Glomerular endothelial cell (primary cell): ENCODE results near the gene SLC26A8. TPM values are rescaled to one million over a fixed set of nuclear protein-coding genes. Genes with fewer than 3 reads are reported as not detected.

Experiments used
- total RNA-seq: library from RNA; depleted of rRNA; stranded (reverse); fragments of >200 nt; gene quantifications from 2 replicates; pipeline ENCODE4 v1.2.3, GENCODE V29; 2015

Gene SLC26A8
- total RNA-seq, 1 donor from 2014 or later = not detected

Other genes with a start within 250 kb of the SLC26A8 start
- not detected in 2 replicates for gene CLPSL2, start 248.0 kb downstream of the SLC26A8 start, total RNA-seq
- not detected in 2 replicates for gene CLPSL1, start 243.6 kb downstream of the SLC26A8 start, total RNA-seq
- not detected in 2 replicates for gene CLPS, start 227.3 kb downstream of the SLC26A8 start, total RNA-seq
- gene LHFPL5, start 219.3 kb downstream of the SLC26A8 start, total RNA-seq = not detected in 2 replicates
- gene SRPK1, start 103.5 kb downstream of the SLC26A8 start, total RNA-seq = 61.3 and 64.0 TPM in 2 replicates
- gene MAPK14, start 3.2 kb upstream of the SLC26A8 start, total RNA-seq = 32.5 and 46.1 TPM in 2 replicates
- gene MAPK13, start 105.9 kb upstream of the SLC26A8 start, total RNA-seq = 5.8 and 6.2 TPM in 2 replicates
- gene BRPF3, start 172.1 kb upstream of the SLC26A8 start, total RNA-seq = 18.6 and 21.8 TPM in 2 replicates
- not detected in 2 replicates for gene PNPLA1, start 245.4 kb upstream of the SLC26A8 start, total RNA-seq